Transverse colon (tissue), 4 donors: ENCODE data around the gene USP51. TPM values are rescaled to one million over a fixed set of nuclear protein-coding genes. Genes with fewer than 3 reads are reported as not detected.
"Not testable (repeated sequence)": the region's sequence is repeated elsewhere in the genome, so short reads cannot be mapped to it uniquely, and the experiment has no call there.

ENCODE experiments used
- DNase-seq: peaks from one replicate; pipeline ENCODE4 v3.0.0-alpha.2; 2019
- H3K27ac ChIP-seq, 4 donors: fragments of 200-600 bp; sonication (generic); 2 replicates each; pipeline ENCODE4 v1.5.1; 2016 to 2018; ENCODE audit warnings: inconsistent platforms in 4 of 4
- H3K27me3 ChIP-seq: fragments of 200-600 bp; sonication (generic); 2 replicates; pipeline ENCODE4 v1.5.1; 2017; ENCODE audit warnings: inconsistent platforms
- H3K36me3 ChIP-seq, 4 donors: fragments of 200-600 bp; sonication (generic); 2 replicates each; pipeline ENCODE4 v1.5.1; 2017 to 2019; ENCODE audit warnings: inconsistent platforms in 4 of 4
- H3K4me1 ChIP-seq, 4 donors: fragments of 200-600 bp; sonication (generic); 2 replicates each; pipeline ENCODE4 v1.5.1; 2017 to 2020; ENCODE audit warnings: inconsistent platforms in 4 of 4
- H3K4me3 ChIP-seq, 4 donors: fragments of 200-600 bp; sonication (generic); 1 replicate in 1 of 4; 2 replicates in 3 of 4; pipeline versions ENCODE4 v1.5.1 to v1.6.1; 2017 to 2019; ENCODE audit warnings: inconsistent platforms in 4 of 4
- H3K9me3 ChIP-seq, 2 donors: fragments of 200-600 bp; sonication (generic); 2 replicates each; pipeline ENCODE4 v1.5.1; 2017 to 2019; ENCODE audit warnings: inconsistent platforms in 2 of 2
- CTCF ChIP-seq, 5 experiments: fragments of 200-600 bp in 3 of 5; fragments of 450-650 bp in 2 of 5; sonication (generic) in 3 of 5; IDR thresholded peaks; 1 replicate in 2 of 5; 2 replicates in 3 of 5; pipeline ENCODE4 v1.5.1; 2016 to 2017; ENCODE audit warnings: antibody characterized with exemption in 5 of 5, inconsistent platforms in 3 of 5, mild to moderate bottlenecking in 2 of 5, moderate library complexity in 1 of 5
- EP300 ChIP-seq: sonication (generic); formaldehyde crosslinking; IDR thresholded peaks from one replicate; pipeline ENCODE4 v1.6.1; 2017; ENCODE audit warnings: antibody characterized with exemption, low read depth
- POLR2A ChIP-seq: fragments of 450-650 bp; IDR thresholded peaks from one replicate; pipeline ENCODE4 v1.6.1; 2016; ENCODE audit warnings: antibody characterized with exemption, mild to moderate bottlenecking, moderate library complexity
- POLR2AphosphoS5 ChIP-seq, 3 donors: sonication (generic); formaldehyde crosslinking; IDR thresholded peaks; one replicate each; pipeline ENCODE4 v1.6.1; 2016; ENCODE audit warnings: antibody characterized with exemption in 3 of 3
- WGBS, 2 donors: methylation state at CpG; one replicate each; pipeline ENCODE4 v1.1.5; 2018; ENCODE audit warnings: low coverage in 1 of 2; 5-methylcytosine and 5-hydroxymethylcytosine counted together
- in situ Hi-C, 4 donors: fragments of 200-750 bp; cut with MboI; loops; one replicate each; pipeline versions ENCODE4 v1.15.0 to v1.15.1; 2017; ENCODE audit warnings: low sequenced_read_pairs in 3 of 4, low pct_ligation_motif_present in 1 of 4, low pct_unique_long_range_greater_than_20kb in 1 of 4
- intact Hi-C: fragments of 100-400 bp; cut with DNase I; formaldehyde crosslinking; loops from one replicate; pipeline ENCODE4 v1.15.1; 2023; ENCODE audit warnings: low total_unique reads
- total RNA-seq, 4 donors: library from RNA; depleted of rRNA; stranded (reverse); fragments of >200 nt; gene quantifications; one replicate each; pipeline ENCODE4 v1.1.0, GENCODE V29; 2016

USP51 gene
- total RNA-seq, 4 donors from 2014 or later, result 0.64 to 0.68 TPM; not detected in 2

- Histone ChIP-seq H3K36me3 (no peaks in the 10 kb centered on the region), H3K9me3 (no peaks in the 10 kb centered on the region), H3K27ac (no peak overlapping the region), H3K27me3 (no peaks in the 10 kb centered on the region), H3K4me1 (peaks cover 0 to 4% (median 0%) of the 10 kb centered on the region in 4 donors), H3K4me3 (no peak overlapping the region)
- intact Hi-C loops (loop anchor here (10.0 kb wide), 1 partner anchor 228 kb away; the partner anchor contains the start of gene RRAGB), in situ Hi-C loops (loop anchor here in 1 of 4 donors (25.0 kb wide), 1 partner anchor 225 kb away; the partner anchor contains the start of gene RRAGB)
- no peak for TF ChIP-seq CTCF (IDR thresholded peaks at IDR 0.05)
- no peak for TF ChIP-seq POLR2AphosphoS5 (IDR thresholded peaks at IDR 0.05)
- no peak for DNase-seq
- WGBS, 2 donors, result 90% methylated on average over 2 of the region's 2 CpGs; no CpG with 5 or more reads in 1 of the 2 donors
These were observed 2.5 kb downstream of the USP51 start for GRCh38 chrX:55487143-55487542.

GRCh38 chrX:55486736-55487135 is 2.9 kb downstream of the USP51 start:
- no peaks in the 10 kb centered on the region for H3K9me3 ChIP-seq
- DNase-seq, result no peak
- H3K27ac ChIP-seq, result no peak overlapping the region
- H3K27me3 ChIP-seq, result no peaks in the 10 kb centered on the region
- intact Hi-C loops (loop anchor here (10.0 kb wide), 1 partner anchor 228 kb away; the partner anchor contains the start of gene RRAGB), in situ Hi-C loops (loop anchor here in 1 of 4 donors (25.0 kb wide), 1 partner anchor 226 kb away; the partner anchor contains the start of gene RRAGB)
- WGBS, 2 donors, result 72% methylated on average over 3 of the region's 3 CpGs; no CpG with 5 or more reads in 1 of the 2 donors
- TF ChIP-seq POLR2A, result no peak
- no peak for TF ChIP-seq POLR2AphosphoS5 (IDR thresholded peaks at IDR 0.05)
- TF ChIP-seq CTCF (IDR thresholded peaks at IDR 0.05), result no peak
- TF ChIP-seq EP300, result no peak
- H3K36me3 ChIP-seq, result no peaks in the 10 kb centered on the region
- peaks cover 0 to 4% (median 0%) of the 10 kb centered on the region in 4 donors for H3K4me1 ChIP-seq
- no peak overlapping the region for H3K4me3 ChIP-seq

GRCh38 chrX:55484948-55485347 is 4.7 kb downstream of the USP51 start:
- H3K27me3 ChIP-seq, result no peaks in the 10 kb centered on the region
- intact Hi-C loops, result loop anchor here (10.0 kb wide), 1 partner anchor 230 kb away; the partner anchor contains the start of gene RRAGB
- no peak for DNase-seq
- H3K9me3 ChIP-seq, result no peaks in the 10 kb centered on the region
- in situ Hi-C loops, result loop anchor here in 1 of 4 donors (25.0 kb wide), 1 partner anchor 227 kb away; the partner anchor contains the start of gene RRAGB
- H3K4me1 ChIP-seq, result peaks cover 0 to 3% (median 0%) of the 10 kb centered on the region in 4 donors
- no peak overlapping the region for H3K27ac ChIP-seq
- H3K4me3 ChIP-seq, result no peak overlapping the region
- no peaks in the 10 kb centered on the region for H3K36me3 ChIP-seq
- TF ChIP-seq CTCF (IDR thresholded peaks at IDR 0.05) (no peak), POLR2A (no peak), POLR2AphosphoS5 (IDR thresholded peaks at IDR 0.05) (no peak), EP300 (no peak)

GRCh38 chrX:55480390-55481062 is 9.1 kb downstream of the USP51 start:
- TF ChIP-seq POLR2AphosphoS5 (IDR thresholded peaks at IDR 0.05) (no peak), CTCF (IDR thresholded peaks at IDR 0.05) (no peak), POLR2A (no peak), EP300 (no peak)
- no peaks in the 10 kb centered on the region for H3K9me3 ChIP-seq
- in situ Hi-C loops (loop anchor here in 1 of 4 donors (25.0 kb wide), 1 partner anchor 232 kb away; the partner anchor contains the start of gene RRAGB), intact Hi-C loops (loop anchor here (10.0 kb wide), 1 partner anchor 234 kb away; the partner anchor contains the start of gene RRAGB)
- no peaks in the 10 kb centered on the region for H3K27me3 ChIP-seq
- no peaks in the 10 kb centered on the region for H3K36me3 ChIP-seq
- no peak for DNase-seq
- no peak overlapping the region for H3K4me3 ChIP-seq
- no peak overlapping the region for H3K27ac ChIP-seq
- no peaks in the 10 kb centered on the region for H3K4me1 ChIP-seq
- WGBS, 2 donors, result 44% methylated on average over 3 of the region's 3 CpGs; no CpG with 5 or more reads in 1 of the 2 donors

GRCh38 chrX:55479956-55480355 is 9.7 kb downstream of the USP51 start:
- 83% methylated on average over 6 of the region's 8 CpGs; no CpG with 5 or more reads in 1 of the 2 donors for WGBS, 2 donors
- DNase-seq, H3K36me3 ChIP-seq, H3K9me3 ChIP-seq, H3K4me3 ChIP-seq, H3K4me1 ChIP-seq, H3K27ac ChIP-seq, H3K27me3 ChIP-seq: not testable (repeated sequence)
- in situ Hi-C loops, result loop anchor here in 1 of 4 donors (25.0 kb wide), 1 partner anchor 232 kb away; the partner anchor contains the start of gene RRAGB
- intact Hi-C loops, result loop anchor here (10.0 kb wide), 1 partner anchor 235 kb away; the partner anchor contains the start of gene RRAGB

GRCh38 chrX:55465791-55466190 is 23.9 kb downstream of the USP51 start:
- H3K4me3 ChIP-seq, DNase-seq, intact Hi-C loops, H3K36me3 ChIP-seq, in situ Hi-C loops, H3K27me3 ChIP-seq, H3K27ac ChIP-seq, H3K4me1 ChIP-seq, H3K9me3 ChIP-seq: not testable (repeated sequence)
- no CpG with 5 or more reads among the region's 5 CpGs for WGBS, 2 donors
